Choroid plexus epithelial cell (primary cell): ENCODE measurements around the gene HDHD5.

Experiments used
- DNase-seq: peaks from one replicate; pipeline ENCODE4 v3.0.0-alpha.2; 2010; ENCODE audit warnings: low read depth
- H3K4me3 ChIP-seq: 2 replicates; pipeline ENCODE4 v1.5.1; 2011; ENCODE audit warnings: low read depth, mild to moderate bottlenecking, control low read depth, low read length, moderate library complexity
- TF ChIP-seq, protein P1 (sequence below): conservative IDR thresholded peaks from 2 replicates; pipeline ENCODE4 v1.5.1; 2011; ENCODE audit warnings: low read depth, mild to moderate bottlenecking, control low read depth, inconsistent platforms, low read length, moderate library complexity

The HDHD5 gene

DNA sequence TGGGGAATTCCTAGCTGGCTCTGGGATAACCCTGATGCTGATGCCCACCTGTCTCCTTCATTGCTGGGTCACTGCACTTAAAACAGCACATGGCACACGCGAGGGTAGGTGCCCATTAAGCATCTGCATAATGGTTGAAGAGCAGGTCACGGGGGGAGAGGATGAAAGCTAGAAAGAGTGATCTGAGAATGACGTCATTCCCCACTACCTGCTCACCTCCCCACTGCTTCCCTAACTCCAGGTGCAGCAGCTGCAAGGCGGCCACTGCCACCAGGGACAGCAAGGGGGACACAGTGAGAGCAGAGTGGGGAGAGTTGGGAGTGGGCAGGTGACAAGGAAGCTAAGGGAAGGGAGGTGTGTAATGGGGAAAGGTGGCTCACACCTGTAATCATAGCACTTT is 33.1 kb upstream of the HDHD5 start:
- TF ChIP-seq, protein P1, sequence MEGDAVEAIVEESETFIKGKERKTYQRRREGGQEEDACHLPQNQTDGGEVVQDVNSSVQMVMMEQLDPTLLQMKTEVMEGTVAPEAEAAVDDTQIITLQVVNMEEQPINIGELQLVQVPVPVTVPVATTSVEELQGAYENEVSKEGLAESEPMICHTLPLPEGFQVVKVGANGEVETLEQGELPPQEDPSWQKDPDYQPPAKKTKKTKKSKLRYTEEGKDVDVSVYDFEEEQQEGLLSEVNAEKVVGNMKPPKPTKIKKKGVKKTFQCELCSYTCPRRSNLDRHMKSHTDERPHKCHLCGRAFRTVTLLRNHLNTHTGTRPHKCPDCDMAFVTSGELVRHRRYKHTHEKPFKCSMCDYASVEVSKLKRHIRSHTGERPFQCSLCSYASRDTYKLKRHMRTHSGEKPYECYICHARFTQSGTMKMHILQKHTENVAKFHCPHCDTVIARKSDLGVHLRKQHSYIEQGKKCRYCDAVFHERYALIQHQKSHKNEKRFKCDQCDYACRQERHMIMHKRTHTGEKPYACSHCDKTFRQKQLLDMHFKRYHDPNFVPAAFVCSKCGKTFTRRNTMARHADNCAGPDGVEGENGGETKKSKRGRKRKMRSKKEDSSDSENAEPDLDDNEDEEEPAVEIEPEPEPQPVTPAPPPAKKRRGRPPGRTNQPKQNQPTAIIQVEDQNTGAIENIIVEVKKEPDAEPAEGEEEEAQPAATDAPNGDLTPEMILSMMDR = no peak
- DNase-seq = no peak

DNA sequence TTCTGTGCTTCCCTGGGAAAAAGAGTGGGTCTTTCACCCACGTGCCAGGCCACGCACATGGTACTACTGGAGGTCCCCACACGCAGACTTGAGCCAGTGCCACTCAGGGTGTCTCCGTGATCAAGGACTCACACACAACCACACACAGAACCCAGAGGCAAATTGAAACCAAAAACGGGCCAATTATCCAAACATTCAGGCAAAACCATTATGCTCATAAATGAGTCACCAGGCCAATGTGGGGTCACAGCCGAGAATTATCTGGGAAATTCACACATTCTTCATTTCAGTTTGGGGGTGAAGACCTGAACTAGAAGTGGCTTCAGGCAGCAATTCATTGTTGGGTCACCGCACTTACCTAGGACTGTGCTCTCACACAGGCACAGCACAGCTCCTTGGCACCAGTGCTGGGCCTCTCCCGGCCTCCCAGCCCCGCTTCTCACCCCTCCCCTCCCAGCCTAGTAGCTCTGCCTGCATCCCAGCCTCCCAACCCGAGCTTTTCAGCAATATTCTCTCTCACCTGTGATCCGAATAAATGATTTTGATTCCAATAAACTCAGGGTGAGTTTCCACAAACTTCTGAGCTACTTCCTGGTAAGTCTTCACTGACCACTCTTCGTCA is 32.2 kb upstream of the HDHD5 start:
- DNase-seq = peak; percentile 56

More for the DNA sequence above, 33.1 kb upstream of the HDHD5 start:
- H3K4me3 ChIP-seq = no peak overlapping the region

DNA sequence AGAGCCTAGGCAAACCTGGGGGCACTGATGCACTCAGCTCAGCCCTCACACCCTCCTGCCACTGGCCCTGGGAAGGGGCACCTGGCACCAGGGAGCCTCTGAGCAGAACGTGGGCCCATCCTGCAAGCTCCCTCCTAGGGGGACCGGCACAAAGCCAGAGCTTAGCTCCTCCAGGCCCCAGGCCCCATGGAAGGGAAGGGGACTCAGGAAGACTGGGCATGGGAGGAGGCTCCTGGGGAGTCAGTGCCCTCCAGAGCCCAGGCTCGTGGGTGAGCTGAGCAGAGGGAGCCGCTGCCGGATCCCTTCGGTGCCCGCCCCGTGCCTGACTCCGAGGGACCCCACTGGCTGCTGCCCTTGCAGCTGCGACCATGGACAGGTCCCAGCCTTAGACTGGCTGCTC is 31.6 kb upstream of the HDHD5 start:
- TF ChIP-seq, protein P1 = no peak
- no peak overlapping the region for H3K4me3 ChIP-seq
- DNase-seq = no peak

More for the DNA sequence above, 32.2 kb upstream of the HDHD5 start:
- no peak overlapping the region for H3K4me3 ChIP-seq
- TF ChIP-seq, protein P1 = no peak

DNA sequence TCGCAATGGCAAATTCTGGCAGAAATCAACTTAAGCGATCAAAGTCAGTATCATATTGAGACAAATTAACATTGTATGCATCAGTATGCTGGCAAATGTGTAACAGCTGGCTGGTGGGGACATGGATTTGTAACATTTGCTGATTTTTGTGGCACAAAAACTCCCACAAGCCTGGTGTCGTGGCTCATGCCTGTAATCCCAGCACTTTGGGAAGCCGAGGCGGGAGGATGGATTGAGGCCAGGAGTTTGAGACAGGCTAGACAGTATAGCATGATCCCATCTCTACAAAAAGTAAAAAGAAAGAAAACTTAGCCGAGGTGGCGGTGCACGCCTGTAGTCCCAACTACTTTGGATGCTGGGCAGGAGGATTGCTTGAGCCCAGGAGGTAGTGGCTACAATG is 17.6 kb upstream of the HDHD5 start:
- no peak for DNase-seq
- TF ChIP-seq, protein P1 = no peak

GRCh38 chr22:17172029-17172833 is 13.2 kb upstream of the HDHD5 start:
- no peak for DNase-seq
- TF ChIP-seq, protein P1 = no peak
- peak overlapping the region; percentile 74 for H3K4me3 ChIP-seq

More for the DNA sequence above, 17.6 kb upstream of the HDHD5 start:
- no peak overlapping the region for H3K4me3 ChIP-seq

GRCh38 chr22:17171153-17172028 is 12.3 kb upstream of the HDHD5 start:
- peak; percentile 87 for DNase-seq
- TF ChIP-seq, protein P1 = peak; percentile 85
- H3K4me3 ChIP-seq = peak overlapping the region; percentile 74
